ENCODE data around the gene USP6NL.

DNA sequence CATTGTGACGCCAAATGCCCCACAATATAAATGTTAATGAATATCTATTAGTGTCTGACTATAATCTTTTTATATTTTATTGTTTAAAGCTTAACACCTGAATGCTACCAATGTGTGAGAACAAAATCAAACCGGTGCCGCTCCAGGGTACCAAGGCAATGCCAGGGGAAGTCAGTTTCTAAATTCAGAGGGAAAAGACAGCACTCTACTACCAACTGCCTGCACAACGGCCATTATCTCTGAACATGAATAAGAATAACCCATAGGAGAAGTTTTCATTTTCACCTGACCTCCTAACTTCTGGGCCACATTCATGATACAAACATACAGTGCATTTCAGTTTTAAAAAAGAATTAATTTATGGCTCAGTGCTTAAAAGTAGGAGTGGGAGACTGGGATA lies 21.7 kb downstream of the USP6NL start:
- TF ChIP-seq, protein P1, sequence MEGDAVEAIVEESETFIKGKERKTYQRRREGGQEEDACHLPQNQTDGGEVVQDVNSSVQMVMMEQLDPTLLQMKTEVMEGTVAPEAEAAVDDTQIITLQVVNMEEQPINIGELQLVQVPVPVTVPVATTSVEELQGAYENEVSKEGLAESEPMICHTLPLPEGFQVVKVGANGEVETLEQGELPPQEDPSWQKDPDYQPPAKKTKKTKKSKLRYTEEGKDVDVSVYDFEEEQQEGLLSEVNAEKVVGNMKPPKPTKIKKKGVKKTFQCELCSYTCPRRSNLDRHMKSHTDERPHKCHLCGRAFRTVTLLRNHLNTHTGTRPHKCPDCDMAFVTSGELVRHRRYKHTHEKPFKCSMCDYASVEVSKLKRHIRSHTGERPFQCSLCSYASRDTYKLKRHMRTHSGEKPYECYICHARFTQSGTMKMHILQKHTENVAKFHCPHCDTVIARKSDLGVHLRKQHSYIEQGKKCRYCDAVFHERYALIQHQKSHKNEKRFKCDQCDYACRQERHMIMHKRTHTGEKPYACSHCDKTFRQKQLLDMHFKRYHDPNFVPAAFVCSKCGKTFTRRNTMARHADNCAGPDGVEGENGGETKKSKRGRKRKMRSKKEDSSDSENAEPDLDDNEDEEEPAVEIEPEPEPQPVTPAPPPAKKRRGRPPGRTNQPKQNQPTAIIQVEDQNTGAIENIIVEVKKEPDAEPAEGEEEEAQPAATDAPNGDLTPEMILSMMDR (IDR thresholded peaks at IDR 0.05; ENCODE audit: control extremely low read depth in 1 of 3, insufficient read depth in 1 of 3, low read depth in 1 of 3, low read length in 3 of 3) = no peak
- TF ChIP-seq RAD21 (IDR thresholded peaks at IDR 0.05 in 1 of 2, conservative IDR thresholded peaks at IDR 0.05 in 1 of 2; ENCODE audit: low read depth in 2 of 2, low read length in 2 of 2) (no peak), POLR2AphosphoS5 (IDR thresholded peaks at IDR 0.05; ENCODE audit: low read depth, low read length) (no peak), EZH2 (IDR thresholded peaks at IDR 0.05; ENCODE audit: low read depth, low read length, severe bottlenecking) (no peak), KDM5A (IDR thresholded peaks at IDR 0.05; ENCODE audit: low read length) (no peak), YY1 (IDR thresholded peaks at IDR 0.05; ENCODE audit: low read depth, low read length) (peak; percentile 20; the same call in 1 of the 2 replicates), CBX8 (IDR thresholded peaks at IDR 0.05; ENCODE audit: borderline replicate concordance, low read depth, low read length) (no peak), POLR2A (IDR thresholded peaks at IDR 0.05; ENCODE audit: control extremely low read depth in 1 of 2, low read depth in 2 of 2, low read length in 2 of 2) (no peak), MAX (IDR thresholded peaks at IDR 0.05) (no peak), NRF1 (IDR thresholded peaks at IDR 0.05; ENCODE audit: low read depth, low read length) (no peak), RXRA (IDR thresholded peaks at IDR 0.05; ENCODE audit: insufficient read depth, low read depth, low read length) (no peak), SUZ12 (IDR thresholded peaks at IDR 0.05; ENCODE audit: low read length) (no peak)
- TF ChIP-seq, protein P2, sequence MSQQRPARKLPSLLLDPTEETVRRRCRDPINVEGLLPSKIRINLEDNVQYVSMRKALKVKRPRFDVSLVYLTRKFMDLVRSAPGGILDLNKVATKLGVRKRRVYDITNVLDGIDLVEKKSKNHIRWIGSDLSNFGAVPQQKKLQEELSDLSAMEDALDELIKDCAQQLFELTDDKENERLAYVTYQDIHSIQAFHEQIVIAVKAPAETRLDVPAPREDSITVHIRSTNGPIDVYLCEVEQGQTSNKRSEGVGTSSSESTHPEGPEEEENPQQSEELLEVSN (IDR thresholded peaks at IDR 0.05) = no peak
- TF ChIP-seq, protein P3, sequence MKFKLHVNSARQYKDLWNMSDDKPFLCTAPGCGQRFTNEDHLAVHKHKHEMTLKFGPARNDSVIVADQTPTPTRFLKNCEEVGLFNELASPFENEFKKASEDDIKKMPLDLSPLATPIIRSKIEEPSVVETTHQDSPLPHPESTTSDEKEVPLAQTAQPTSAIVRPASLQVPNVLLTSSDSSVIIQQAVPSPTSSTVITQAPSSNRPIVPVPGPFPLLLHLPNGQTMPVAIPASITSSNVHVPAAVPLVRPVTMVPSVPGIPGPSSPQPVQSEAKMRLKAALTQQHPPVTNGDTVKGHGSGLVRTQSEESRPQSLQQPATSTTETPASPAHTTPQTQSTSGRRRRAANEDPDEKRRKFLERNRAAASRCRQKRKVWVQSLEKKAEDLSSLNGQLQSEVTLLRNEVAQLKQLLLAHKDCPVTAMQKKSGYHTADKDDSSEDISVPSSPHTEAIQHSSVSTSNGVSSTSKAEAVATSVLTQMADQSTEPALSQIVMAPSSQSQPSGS (IDR thresholded peaks at IDR 0.05; ENCODE audit: low read length) = no peak
